GM21515 (cell line): ENCODE measurements around the gene ABHD11.
"Not testable (repeated sequence)": the region's sequence is repeated elsewhere in the genome, so short reads cannot be mapped to it uniquely, and the experiment has no call there.

Experiments used
- ATAC-seq: cut with Tn5 transposase; IDR thresholded peaks from one replicate; pipeline ENCODE4 v1.9.1; 2021; ENCODE audit not compliant: unreplicated experiment

Gene ABHD11

GRCh38 chr7:73742753-73743641, 4.4 kb upstream of the ABHD11 start:
- no peak for ATAC-seq

- no peak for ATAC-seq
Observed at GRCh38 chr7:73742338-73742752, 3.7 kb upstream of the ABHD11 start.

GRCh38 chr7:73741600-73741999, 3.0 kb upstream of the ABHD11 start:
- ATAC-seq = no peak

- no peak for ATAC-seq
Observed at GRCh38 chr7:73740771-73741170, 2.2 kb upstream of the ABHD11 start.

GRCh38 chr7:73740212-73740611, 1.6 kb upstream of the ABHD11 start:
- ATAC-seq = no peak

GRCh38 chr7:73739387-73739767, 775 bp upstream of the ABHD11 start:
- no peak for ATAC-seq

GRCh38 chr7:73738220-73738611, 386 bp downstream of the ABHD11 start:
- peak; percentile 18 for ATAC-seq

- ATAC-seq = no peak
Observed at GRCh38 chr7:73737491-73738219, 947 bp downstream of the ABHD11 start.

- no peak for ATAC-seq
Observed at GRCh38 chr7:73736885-73737284, 1.7 kb downstream of the ABHD11 start.

GRCh38 chr7:73735528-73735905, 3.1 kb downstream of the ABHD11 start:
- ATAC-seq = no peak

GRCh38 chr7:73734619-73735527, 3.7 kb downstream of the ABHD11 start:
- peak; percentile 40 for ATAC-seq

GRCh38 chr7:73732397-73732796, 6.2 kb downstream of the ABHD11 start:
- no peak for ATAC-seq

GRCh38 chr7:73730485-73730884, 8.1 kb downstream of the ABHD11 start:
- no peak for ATAC-seq

GRCh38 chr7:73728551-73728950, 10.1 kb downstream of the ABHD11 start:
- no peak for ATAC-seq

- no peak for ATAC-seq
Observed at GRCh38 chr7:73727952-73728351, 10.7 kb downstream of the ABHD11 start.

GRCh38 chr7:73726083-73726466, 12.5 kb downstream of the ABHD11 start:
- ATAC-seq = peak; percentile 24

- ATAC-seq = no peak
Observed at GRCh38 chr7:73723813-73724212, 14.8 kb downstream of the ABHD11 start.

- no peak for ATAC-seq
Observed at GRCh38 chr7:73722785-73723184, 15.8 kb downstream of the ABHD11 start.

- ATAC-seq = not testable (repeated sequence)
Observed at GRCh38 chr7:73722182-73722581, 16.4 kb downstream of the ABHD11 start.

GRCh38 chr7:73721377-73721817, 17.2 kb downstream of the ABHD11 start:
- ATAC-seq = no peak

GRCh38 chr7:73720443-73720842, 18.2 kb downstream of the ABHD11 start:
- ATAC-seq = not testable (repeated sequence)
